ENCODE data around the gene FOXN3.

DNA sequence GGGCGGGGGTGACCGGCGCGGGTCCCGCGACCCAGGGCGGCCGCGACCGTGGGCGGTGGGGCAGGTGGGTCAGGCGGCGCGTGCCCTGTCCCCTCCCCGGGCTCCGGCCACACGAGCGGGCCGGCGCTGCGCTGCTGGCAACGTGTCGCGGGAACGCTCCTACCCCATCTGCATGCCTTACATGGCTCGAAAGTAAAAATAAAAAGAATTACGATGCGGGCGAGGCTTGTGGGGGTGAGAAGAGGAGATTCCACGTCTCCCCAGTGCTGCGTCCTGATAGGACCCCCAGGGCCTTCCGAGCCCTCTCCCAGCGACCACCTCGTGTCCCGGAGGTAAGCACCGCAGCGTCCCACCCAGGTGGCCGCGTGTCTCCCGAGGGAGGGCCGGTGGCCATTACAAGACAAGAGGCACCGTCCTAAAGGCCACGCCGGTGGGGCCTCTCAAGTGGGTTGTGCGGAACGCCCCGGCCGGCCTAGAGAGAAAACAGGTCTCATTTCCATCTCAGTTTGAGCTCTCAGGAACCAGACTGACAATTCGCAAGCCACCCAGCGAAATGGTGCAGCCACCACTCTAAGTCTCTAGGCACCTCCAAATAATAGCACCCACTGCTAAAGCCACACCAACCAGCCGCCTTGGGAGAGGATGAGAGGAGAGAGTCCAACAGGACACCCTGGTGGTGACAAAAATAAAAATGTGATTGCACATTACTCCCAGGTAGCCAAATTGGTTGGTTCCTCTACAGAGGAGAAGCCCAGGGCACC is 612 bp upstream of the FOXN3 start:
- TF ChIP-seq YY1 (IDR thresholded peaks at IDR 0.05; ENCODE audit: insufficient read depth, insufficient read length) (no peak), SUZ12 (IDR thresholded peaks at IDR 0.05; ENCODE audit: extremely low read depth, insufficient read depth, insufficient read length) (no peak), ZNF274 (IDR thresholded peaks at IDR 0.05; ENCODE audit: low read depth, low read length) (no peak)

Measured in NT2/D1 (cell line).